Heart left ventricle (tissue), 16 donors: Measurements from ENCODE around the gene CTCF. TPM values are rescaled to one million over a fixed set of nuclear protein-coding genes. Genes with fewer than 3 reads are reported as not detected.
A peak's percentile ranks its signal among the peaks of the same experiment; 100 is the strongest.

Source experiments
- ATAC-seq, 4 donors: fragments of 200-7000 bp; cut with Tn5 transposase; one replicate each; pipeline ENCODE4 v1.9.1; 2020 to 2022; ENCODE audit warnings: moderate library complexity in 4 of 4, mild to moderate bottlenecking in 3 of 4, moderate number of reproducible peaks in 1 of 4
- DNase-seq, 5 donors: peaks; one replicate each; pipeline ENCODE4 v3.0.0-alpha.2; 2020
- H3K27ac ChIP-seq, 12 donors: fragments of 200-600 bp; sonication (generic) in 4 of 12; one replicate each; pipeline versions ENCODE4 v1.5.0 to v1.8.0; 2016 to 2022; ENCODE audit warnings: mild to moderate bottlenecking in 2 of 12
- H3K27me3 ChIP-seq, 9 donors: fragments of 200-600 bp; sonication (generic) in 2 of 9; one replicate each; pipeline versions ENCODE4 v1.5.1 to v1.8.0; 2016 to 2022; ENCODE audit warnings: mild to moderate bottlenecking in 3 of 9
- H3K36me3 ChIP-seq, 9 donors: fragments of 200-600 bp; sonication (generic) in 2 of 9; one replicate each; pipeline versions ENCODE4 v1.5.0 to v1.8.0; 2018 to 2022; ENCODE audit warnings: mild to moderate bottlenecking in 2 of 9
- H3K4me1 ChIP-seq, 12 donors: fragments of 200-600 bp; sonication (generic) in 4 of 12; one replicate each; pipeline versions ENCODE4 v1.5.0 to v1.8.0; 2016 to 2022; ENCODE audit warnings: mild to moderate bottlenecking in 3 of 12
- H3K4me3 ChIP-seq, 12 donors: fragments of 200-600 bp; sonication (generic) in 4 of 12; one replicate each; pipeline versions ENCODE4 v1.5.0 to v1.8.0; 2017 to 2022; ENCODE audit warnings: mild to moderate bottlenecking in 9 of 12, moderate library complexity in 4 of 12
- H3K9me3 ChIP-seq, 12 donors: fragments of 200-600 bp; sonication (generic) in 4 of 12; one replicate each; pipeline versions ENCODE4 v1.5.0 to v1.8.0; 2016 to 2022; ENCODE audit warnings: mild to moderate bottlenecking in 1 of 12
- POLR2A ChIP-seq, 2 donors: fragments of 450-650 bp; IDR thresholded peaks; one replicate each; pipeline ENCODE4 v1.6.1; 2017; ENCODE audit warnings: antibody characterized with exemption in 2 of 2, mild to moderate bottlenecking in 2 of 2, moderate library complexity in 2 of 2
- WGBS, 4 donors: extraction: QIAGEN DNeasy Blood & Tissue Kit in 2 of 4; methylation state at CpG; one replicate each; pipeline versions ENCODE4 v1.1.5 to v1.1.7; 2013 to 2018; 5-methylcytosine and 5-hydroxymethylcytosine counted together
- intact Hi-C, 10 donors: fragments of 100-400 bp; cut with DNase I; formaldehyde crosslinking; loops; one replicate each; pipeline versions ENCODE4 v1.11.1 to v1.14.2; 2022
- polyA plus RNA-seq, 2 donors: library from polyadenylated mRNA; stranded (reverse); fragments of 200-250 nt; gene quantifications; one replicate each; pipeline ENCODE4 v1.2.3, GENCODE V29; 2013
- total RNA-seq, 9 donors: library from RNA; depleted of rRNA in 2 of 9; stranded (reverse); fragments of >200 nt in 2 of 9; fragmentation: NEBNext Ultra II Directional in 3 of 9; extraction: Animal tissue kit (Norgen Biotek cat#: 25700) in 3 of 9; gene quantifications; one replicate each; pipeline versions ENCODE4 v1.1.0 to v1.2.4, GENCODE V29; 2016 to 2023
- TF ChIP-seq, protein P1 (sequence below), 12 donors: fragments of 200-600 bp; sonication (generic) in 4 of 12; IDR thresholded peaks; one replicate each; pipeline versions ENCODE4 v1.5.0 to v1.8.0; 2018 to 2022; ENCODE audit warnings: antibody characterized with exemption in 12 of 12, mild to moderate bottlenecking in 5 of 12
- donor health status: ischemic (EF 13 %, LVEDD 7.1; RV severe dilation, severe dysfunction).
- donor health status: healthy with polysubstance abuse.
- donor health status: DM: no; HTN: yes; CAD: no.
- donor health status: DM: no; HTN: no; CAD: no.
- donor health status: ischemic (EF 25% LVEDD 6.9; RV normal size, moderate dysfunction).
- donor health status: ischemic (EF 25% LVEDD 5.7; RV mildly dilated, moderate dysfunction).
- donor health status: healthy.
- donor health status: DM: yes; HTN: yes; CAD: no.
- donor health status: ischemic (EF 35%, LVEDD 5.7; RV mildly dilated, moderate dysfunction).
- donor health status: nonischemic (EF 11% LVEDD 7.7; RV severe dilation, severe dysfunction).
- donor health status: DM: yes; HTN: yes; CAD: no.
- donor health status: PGD.
- donor health status: ischemic (EF 29% LVEDD 5.4; RV normal size, mild dysfunction).
- donor health status: nonischemic (EF 23%, LVEDD 6.1; RV moderate dilation, normal function).

The CTCF gene
- total and polyA plus RNA-seq, 11 donors = 13.9 to 35.8 (median 25.3) TPM

DNA sequence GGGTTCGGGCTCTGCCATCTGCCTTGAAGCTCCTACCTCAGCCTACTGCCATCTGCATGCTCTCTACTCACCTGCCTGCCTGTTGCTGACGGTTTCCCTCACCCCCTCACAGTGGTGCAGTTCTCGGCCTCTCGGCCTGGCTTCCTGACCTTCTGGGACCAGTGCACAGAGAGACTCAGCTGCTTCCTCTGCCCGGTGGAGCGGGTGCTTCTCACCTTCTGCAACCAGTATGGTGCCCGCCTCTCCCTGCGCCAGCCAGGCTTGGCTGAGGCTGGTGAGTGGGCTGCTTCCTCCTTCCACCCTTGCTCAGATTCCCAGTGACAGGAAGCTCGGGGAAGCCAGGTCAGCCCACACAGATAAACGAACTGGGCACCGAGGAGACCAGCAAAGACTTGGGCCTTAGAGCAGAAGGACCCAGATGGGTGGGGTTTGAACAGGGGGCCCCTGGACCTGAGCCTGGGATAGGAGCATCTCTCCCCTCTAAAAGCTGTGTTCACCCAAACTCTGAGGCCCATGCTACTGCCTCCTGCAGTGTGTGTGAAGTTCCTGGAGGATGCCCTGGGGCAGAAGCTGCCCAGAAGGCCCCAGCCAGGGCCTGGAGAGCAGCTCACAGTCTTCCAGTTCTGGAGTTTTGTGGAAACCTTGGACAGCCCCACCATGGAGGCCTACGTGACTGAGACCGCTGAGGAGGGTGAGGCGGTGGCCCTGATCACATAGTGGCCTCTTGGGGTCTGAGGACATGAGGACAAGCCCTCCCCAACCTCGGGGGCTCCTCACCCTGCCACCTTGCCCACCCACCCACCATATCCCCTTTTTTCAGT lies 17.3 kb upstream of the CTCF start:
- DNase-seq (peak in 1 of 5 donors; percentile 21), ATAC-seq (no peak)
- Histone ChIP-seq H3K27ac (peak overlapping the region in 2 of 12 donors; percentile 14 to 31), H3K4me3 (no peak overlapping the region), H3K9me3 (no peaks in the 10 kb centered on the region), H3K4me1 (peaks cover 0 to 81% (median 55%) of the 10 kb centered on the region in 12 donors), H3K36me3 (peaks cover 0 to 89% (median 78%) of the 10 kb centered on the region in 9 donors), H3K27me3 (no peaks in the 10 kb centered on the region)
- 61 to 74% (median 73%) methylated on average over 12 to 15 of the region's 15 CpGs for WGBS, 4 donors
- TF ChIP-seq, protein P1, sequence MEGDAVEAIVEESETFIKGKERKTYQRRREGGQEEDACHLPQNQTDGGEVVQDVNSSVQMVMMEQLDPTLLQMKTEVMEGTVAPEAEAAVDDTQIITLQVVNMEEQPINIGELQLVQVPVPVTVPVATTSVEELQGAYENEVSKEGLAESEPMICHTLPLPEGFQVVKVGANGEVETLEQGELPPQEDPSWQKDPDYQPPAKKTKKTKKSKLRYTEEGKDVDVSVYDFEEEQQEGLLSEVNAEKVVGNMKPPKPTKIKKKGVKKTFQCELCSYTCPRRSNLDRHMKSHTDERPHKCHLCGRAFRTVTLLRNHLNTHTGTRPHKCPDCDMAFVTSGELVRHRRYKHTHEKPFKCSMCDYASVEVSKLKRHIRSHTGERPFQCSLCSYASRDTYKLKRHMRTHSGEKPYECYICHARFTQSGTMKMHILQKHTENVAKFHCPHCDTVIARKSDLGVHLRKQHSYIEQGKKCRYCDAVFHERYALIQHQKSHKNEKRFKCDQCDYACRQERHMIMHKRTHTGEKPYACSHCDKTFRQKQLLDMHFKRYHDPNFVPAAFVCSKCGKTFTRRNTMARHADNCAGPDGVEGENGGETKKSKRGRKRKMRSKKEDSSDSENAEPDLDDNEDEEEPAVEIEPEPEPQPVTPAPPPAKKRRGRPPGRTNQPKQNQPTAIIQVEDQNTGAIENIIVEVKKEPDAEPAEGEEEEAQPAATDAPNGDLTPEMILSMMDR (IDR thresholded peaks at IDR 0.05) = no peak
- TF ChIP-seq POLR2A (IDR thresholded peaks at IDR 0.05) = no peak
- intact Hi-C loops = loop anchor here in 1 of 10 donors (10.0 kb wide), 1 partner anchor 100 kb away; the partner anchor contains the start of gene CARMIL2

DNA sequence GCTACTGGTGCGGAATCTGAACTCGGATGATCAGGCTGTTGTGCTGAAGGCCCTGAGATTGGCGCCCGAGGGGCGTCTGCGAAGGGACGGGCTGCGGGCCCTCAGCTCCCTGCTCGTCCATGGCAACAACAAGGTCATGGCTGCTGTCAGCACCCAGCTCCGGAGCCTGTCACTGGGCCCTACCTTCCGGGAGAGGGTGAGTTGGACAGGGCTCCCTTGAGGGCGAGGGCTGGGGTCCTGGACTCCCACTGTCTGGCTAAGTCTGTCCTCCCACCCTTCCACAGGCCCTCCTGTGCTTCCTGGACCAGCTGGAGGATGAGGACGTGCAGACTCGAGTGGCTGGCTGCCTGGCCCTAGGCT lies 16.7 kb upstream of the CTCF start:
- Histone ChIP-seq H3K27ac (peak overlapping the region in 3 of 12 donors; percentile 31 to 71 (median 67)), H3K4me1 (peaks cover 0 to 83% (median 56%) of the 10 kb centered on the region in 12 donors), H3K4me3 (no peak overlapping the region), H3K36me3 (peaks cover 0 to 83% (median 72%) of the 10 kb centered on the region in 9 donors), H3K27me3 (no peaks in the 10 kb centered on the region), H3K9me3 (no peaks in the 10 kb centered on the region)
- TF ChIP-seq, protein P1 (IDR thresholded peaks at IDR 0.05) = no peak
- TF ChIP-seq POLR2A (IDR thresholded peaks at IDR 0.05) = no peak
- ATAC-seq (no peak), DNase-seq (no peak)
- WGBS, 4 donors = 56 to 81% (median 79%) methylated on average over 6 to 14 of the region's 14 CpGs
- intact Hi-C loops = loop anchor here in 1 of 10 donors (10.0 kb wide), 1 partner anchor 99 kb away; the partner anchor contains the start of gene CARMIL2

DNA sequence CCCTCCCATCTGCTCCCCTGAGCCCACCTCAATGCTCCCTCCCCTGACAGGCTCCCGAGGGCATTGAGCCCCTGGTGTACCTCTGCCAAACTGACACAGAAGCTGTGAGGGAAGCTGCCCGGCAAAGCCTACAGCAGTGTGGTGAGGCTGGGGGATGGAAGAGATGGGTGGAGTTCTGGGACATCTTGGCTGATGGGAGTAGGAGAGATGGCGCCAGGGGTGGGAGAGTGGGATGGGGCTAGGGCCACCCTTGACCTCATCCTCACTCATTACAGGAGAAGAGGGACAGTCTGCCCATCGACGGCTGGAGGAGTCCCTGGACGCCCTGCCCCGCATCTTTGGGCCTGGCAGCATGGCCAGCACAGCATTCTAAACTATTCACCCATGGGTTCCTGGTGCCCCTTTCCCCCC lies 16.2 kb upstream of the CTCF start:
- WGBS, 4 donors = 73 to 84% (median 81%) methylated on average over 7 of the region's 7 CpGs
- Histone ChIP-seq H3K4me1 (peaks cover 0 to 79% (median 52%) of the 10 kb centered on the region in 12 donors), H3K36me3 (peaks cover 0 to 79% (median 68%) of the 10 kb centered on the region in 9 donors), H3K27ac (peak overlapping the region in 8 of 12 donors; percentile 31 to 71 (median 56)), H3K4me3 (no peak overlapping the region), H3K9me3 (no peaks in the 10 kb centered on the region), H3K27me3 (no peaks in the 10 kb centered on the region)
- DNase-seq = peak in 1 of 5 donors; percentile 25
- no peak for ATAC-seq
- intact Hi-C loops = loop anchor here in 1 of 10 donors (10.0 kb wide), 1 partner anchor 99 kb away; the partner anchor contains the start of gene CARMIL2
- TF ChIP-seq, protein P1 (IDR thresholded peaks at IDR 0.05) = no peak
- no peak for TF ChIP-seq POLR2A (IDR thresholded peaks at IDR 0.05)
